GM18873 (cell line): ENCODE data around the gene RAI2.

Source experiments
- ATAC-seq: cut with Tn5 transposase; IDR thresholded peaks from one replicate; pipeline ENCODE4 v1.9.1; 2021; ENCODE audit warnings: mild to moderate bottlenecking, moderate library complexity, moderate number of reproducible peaks; ENCODE audit not compliant: unreplicated experiment, low FRiP score

The RAI2 gene

GRCh38 chrX:17830211-17830610 lies 30.9 kb downstream of the RAI2 start:
- ATAC-seq, result no peak

- no peak for ATAC-seq
Observed at GRCh38 chrX:17829566-17829965, 31.5 kb downstream of the RAI2 start.

GRCh38 chrX:17828171-17828570 lies 32.9 kb downstream of the RAI2 start:
- no peak for ATAC-seq

DNA sequence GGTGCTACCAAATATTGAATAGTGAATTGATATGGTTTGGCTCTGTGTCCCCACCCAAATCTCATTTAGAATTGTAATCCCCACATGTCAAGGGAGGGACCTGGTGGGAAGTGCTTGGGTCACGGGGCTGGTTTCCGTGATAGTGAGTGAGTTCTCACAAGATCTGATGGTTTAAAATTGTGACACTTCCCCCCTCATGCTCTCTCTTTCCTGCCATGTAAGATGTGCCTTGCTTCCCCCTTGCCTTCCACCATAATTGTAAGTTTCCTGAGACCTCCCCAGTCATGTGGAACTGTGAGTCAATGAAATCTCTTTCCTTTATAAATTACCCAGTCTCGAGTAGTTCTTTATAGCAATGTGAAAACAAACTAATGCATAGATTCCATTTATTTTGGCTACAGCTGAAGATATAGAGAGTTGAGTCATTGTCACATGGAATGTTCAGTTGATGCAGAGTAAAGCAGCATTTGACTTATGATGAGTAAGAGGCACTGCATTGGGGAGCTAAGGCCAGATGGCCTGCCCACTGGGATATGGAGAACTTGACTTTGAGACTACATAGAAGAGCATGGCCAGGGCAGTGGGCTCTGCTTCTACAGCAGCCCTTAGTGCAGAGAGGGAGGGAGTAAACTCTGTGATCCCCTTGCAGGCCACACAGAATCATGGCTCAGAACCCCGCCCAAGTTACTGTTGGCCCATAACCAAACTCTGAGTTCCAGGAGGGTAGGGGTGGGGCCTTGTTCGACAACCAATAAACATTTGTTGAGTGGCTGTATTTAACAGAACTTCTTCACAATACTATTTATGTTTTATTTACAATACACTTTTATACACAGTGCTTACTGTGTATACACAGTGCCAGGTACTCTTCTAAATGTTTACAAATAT lies 34.2 kb downstream of the RAI2 start:
- ATAC-seq, result no peak

DNA sequence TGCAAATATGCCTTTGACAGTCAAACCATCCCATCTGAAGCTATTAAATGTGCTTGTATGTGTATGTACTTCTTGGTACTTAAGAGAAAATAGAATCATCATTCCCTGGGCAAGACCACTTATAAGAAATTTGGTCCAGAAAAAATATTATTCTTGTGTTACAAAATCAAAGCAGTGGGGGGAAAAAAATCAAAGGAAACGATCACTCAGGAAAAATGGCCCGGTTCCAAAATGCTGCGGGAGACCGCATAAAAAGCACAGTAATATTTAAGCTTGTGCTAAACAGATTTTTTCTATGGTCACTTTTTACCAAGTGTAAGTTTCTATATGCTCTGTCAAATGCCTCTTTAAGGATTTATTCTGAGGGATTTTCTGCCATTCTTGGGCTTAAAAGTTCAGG lies 36.1 kb downstream of the RAI2 start:
- no peak for ATAC-seq

DNA sequence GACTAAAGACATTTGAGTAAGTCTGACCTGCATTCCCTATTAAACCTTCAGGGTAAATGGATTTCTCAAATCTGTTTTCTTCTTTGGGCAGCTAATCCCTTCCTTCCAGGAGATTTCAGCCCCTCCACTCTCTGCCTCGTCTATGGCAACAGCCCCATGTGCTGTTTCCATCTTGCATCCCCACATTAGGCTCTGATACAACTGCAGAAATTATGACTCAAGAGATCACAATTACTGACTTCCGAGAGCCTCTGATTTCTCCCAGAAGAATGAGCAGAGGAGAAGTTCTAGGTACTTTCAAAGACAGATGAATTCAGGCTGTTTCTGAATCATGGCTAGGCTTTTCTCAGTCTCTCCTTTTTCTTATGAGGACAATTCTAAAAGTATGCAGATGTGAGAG lies 38.7 kb downstream of the RAI2 start:
- ATAC-seq, result no peak

- ATAC-seq, result no peak
Observed at GRCh38 chrX:17820100-17820499, 41.0 kb downstream of the RAI2 start.

DNA sequence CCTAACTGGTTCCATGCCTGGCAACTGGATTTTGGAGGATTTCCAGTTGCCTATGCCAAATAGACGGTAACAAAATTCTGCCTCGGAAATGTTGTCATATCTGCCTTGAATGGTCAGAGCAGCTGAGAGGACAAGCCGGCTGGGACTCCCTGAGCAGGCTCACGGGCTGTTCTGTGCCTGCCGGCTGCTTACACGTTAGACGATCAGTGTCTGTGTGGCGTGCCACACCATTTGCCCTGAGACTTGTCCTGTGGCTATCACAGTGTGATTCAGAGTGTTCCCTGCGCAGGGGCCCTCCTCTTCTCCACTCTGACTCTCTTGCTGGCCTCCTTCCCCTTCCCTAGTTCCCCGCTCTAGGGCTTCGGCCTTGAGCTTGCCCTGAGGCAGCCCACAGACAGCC lies 42.4 kb downstream of the RAI2 start:
- no peak for ATAC-seq

GRCh38 chrX:17817251-17817650 lies 43.8 kb downstream of the RAI2 start:
- ATAC-seq, result no peak

DNA sequence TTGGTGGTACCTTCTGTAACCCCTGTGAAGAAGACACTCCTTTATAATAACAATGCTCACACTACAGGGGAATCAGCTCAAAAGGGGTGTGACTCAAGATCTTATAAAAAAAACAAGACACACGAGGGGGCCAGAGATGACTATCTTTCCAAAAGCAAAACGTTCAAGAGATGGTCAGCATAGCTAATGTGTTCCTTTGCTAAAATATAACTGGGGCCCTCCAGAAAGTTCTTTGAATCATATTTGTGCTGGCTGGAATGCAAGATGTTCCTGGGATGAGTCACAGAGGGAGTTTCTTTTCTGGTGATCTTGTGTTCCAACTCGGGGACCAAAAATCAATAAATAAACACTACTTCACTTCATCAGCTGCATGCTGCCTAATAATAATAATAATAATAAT lies 46.5 kb downstream of the RAI2 start:
- ATAC-seq, result no peak

- ATAC-seq, result no peak
Observed at GRCh38 chrX:17814059-17814458, 47.0 kb downstream of the RAI2 start.

DNA sequence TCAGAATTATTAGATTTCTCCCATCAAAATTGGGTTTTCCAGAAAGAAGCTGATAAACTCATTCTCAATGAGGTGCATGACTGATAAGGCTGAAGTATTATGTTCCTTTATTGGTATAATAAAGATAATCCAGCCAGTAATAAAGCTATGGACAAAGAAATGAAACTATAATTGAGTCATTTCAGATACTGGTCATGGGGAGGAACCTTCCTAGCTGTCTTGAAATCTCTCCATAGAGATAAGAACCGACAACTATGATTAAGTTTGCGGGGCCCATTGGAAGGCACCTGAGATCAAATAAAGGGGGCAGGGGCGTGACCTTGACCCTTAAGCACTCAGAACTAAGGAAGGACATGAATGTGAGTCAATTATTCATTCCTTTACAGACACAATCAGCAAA lies 47.8 kb downstream of the RAI2 start:
- ATAC-seq, result no peak

DNA sequence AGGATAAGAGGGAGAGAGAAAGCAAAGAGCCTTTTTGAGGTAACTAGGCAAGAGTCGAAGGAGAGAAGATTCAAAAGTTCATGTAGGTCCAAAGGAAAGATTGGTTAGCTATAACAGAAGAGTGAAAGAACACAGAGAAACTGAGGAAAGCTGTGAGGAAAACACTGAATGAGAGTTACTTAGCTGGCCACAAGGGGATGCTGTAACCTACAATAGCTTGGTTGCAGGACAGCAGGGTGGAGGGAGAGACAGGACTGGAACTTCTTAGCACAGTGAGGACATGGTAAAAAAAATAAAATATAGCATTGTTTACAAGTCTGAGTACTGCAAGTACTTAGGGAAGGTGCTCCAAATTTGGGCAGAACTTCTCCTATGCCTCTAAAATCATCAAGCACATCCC lies 48.3 kb downstream of the RAI2 start:
- ATAC-seq, result no peak

- ATAC-seq, result no peak
Observed at GRCh38 chrX:17809984-17810383, 51.1 kb downstream of the RAI2 start.

DNA sequence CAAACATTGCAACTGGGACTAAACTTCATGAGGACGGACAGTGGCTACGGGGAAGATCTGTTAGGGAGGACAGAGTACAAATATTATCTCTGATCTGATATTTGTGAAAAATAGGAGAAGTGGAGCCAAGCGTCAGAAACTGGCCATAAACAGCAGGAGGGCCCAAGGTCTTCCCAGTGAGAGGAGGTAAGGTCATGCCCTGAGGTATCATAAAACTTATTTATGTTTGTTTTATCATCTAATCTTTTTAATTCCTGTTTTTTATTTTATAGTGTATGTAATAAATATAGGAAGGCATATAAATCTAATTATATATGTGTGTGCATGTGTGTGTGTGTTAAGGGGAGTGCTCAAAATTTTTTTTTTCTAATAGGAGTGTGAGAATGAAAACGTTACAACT lies 51.8 kb downstream of the RAI2 start:
- no peak for ATAC-seq

DNA sequence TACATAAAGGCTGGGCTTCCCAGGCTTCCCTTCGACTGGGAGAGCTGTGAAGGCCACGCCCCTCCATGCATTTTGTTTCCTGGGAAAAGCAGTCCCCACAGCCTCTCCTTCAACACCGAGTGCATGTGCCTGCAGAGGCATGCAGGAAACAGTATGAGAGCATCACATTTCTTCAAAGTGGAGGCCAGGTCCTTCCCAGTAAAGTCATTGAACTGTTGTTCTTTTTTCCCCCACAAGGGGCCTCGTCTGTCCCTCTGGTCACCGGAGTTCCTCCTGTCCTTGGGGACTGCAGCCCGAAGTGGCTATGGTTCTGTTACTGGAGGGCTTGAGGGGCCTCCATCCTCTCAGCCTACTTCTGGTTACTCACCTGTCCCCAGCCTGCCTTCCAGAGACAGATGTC lies 56.0 kb downstream of the RAI2 start:
- no peak for ATAC-seq

GRCh38 chrX:17803449-17803848 lies 57.6 kb downstream of the RAI2 start:
- ATAC-seq, result no peak

DNA sequence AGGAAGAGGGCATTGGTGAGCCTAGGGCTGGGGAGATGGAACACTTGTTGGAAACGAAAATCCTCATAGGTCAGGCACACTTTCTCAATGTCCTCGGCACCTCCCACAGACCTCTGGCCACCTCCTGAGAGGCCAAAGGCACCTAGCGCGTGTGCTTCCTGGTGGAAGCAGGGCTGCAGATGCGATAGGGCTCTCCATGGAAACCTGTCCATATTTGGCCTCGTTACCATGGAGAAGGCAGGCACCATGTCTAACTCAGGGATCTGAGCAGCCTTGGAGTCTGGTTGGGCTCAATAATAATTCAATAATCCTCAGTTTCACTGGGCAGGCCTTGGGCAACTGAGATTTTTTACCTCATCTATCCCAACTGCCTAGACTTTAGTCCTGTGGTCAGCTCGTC lies 58.3 kb downstream of the RAI2 start:
- no peak for ATAC-seq

DNA sequence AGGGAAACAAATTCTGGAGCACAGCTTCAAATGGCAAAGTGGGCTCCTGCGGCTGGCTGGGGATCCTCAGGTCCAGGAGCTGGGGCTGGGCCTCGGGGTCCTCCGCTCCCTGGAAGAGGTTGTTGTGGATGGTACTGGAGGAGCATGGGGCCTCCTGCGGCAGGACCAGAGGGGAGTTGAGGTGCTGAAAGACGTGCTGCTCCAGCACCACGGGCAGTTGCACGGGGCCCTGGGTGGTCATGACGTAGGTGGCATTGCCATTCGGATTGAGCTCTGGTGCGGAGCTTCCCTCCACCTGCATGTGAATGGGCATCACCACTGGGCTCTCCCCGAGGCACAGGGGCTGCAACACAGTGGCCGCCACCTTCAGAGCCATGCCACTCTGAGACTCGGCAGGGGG lies 59.7 kb downstream of the RAI2 start:
- ATAC-seq, result no peak

GRCh38 chrX:17798921-17799320 lies 62.2 kb downstream of the RAI2 start:
- ATAC-seq, result no peak

- ATAC-seq, result no peak
Observed at GRCh38 chrX:17792826-17793225, 68.3 kb downstream of the RAI2 start.

DNA sequence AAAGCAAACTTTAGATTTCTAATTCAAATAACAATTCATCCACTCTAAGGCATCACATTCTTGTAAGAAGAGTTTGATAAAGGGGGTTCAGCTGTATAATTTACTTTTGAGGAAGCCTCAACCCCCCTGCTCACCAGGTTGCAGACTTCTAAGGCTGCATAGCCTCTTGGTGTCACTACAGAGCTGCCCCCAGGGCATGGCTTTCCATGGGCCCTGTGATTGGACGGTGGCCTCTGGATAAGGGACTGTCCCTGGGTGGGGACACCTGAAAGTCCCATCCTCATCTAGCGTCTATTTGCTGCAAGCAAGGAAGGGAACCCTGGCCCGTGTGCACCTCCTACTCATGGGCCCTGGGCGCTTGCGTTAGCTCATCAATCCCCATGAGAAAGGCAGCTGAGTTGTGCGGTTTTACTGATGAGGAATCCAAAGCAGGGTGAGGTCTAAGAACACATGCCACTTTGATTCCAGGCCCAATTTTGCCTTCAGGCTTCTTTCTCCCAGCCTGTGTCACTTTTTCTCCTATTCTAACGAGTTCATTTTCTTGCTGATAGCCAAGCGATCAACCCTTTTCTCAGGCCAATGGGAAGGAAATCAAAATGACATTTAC lies 72.0 kb downstream of the RAI2 start:
- no peak for ATAC-seq
